Neural progenitor cell (in vitro differentiated cells): Measurements from ENCODE around the gene SIRPB1. TPM values are rescaled to one million over a fixed set of nuclear protein-coding genes. Genes with fewer than 3 reads are reported as not detected.

Source experiments
- DNase-seq: peaks from one replicate; pipeline ENCODE4 v3.0.0-alpha.2; 2016; ENCODE audit warnings: low spot score
- H2AFZ ChIP-seq: fragments of 200-600 bp; sonication (generic); replicated peaks from 2 replicates; pipeline ENCODE4 v1.6.1; 2016; ENCODE audit warnings: antibody characterized with exemption
- H3F3A ChIP-seq: fragments of 200-600 bp; sonication (generic); 2 replicates; pipeline ENCODE4 v1.6.1; 2016; ENCODE audit warnings: antibody characterized with exemption, low read depth
- H3K27ac ChIP-seq: fragments of 200-600 bp; sonication (generic); 2 replicates; pipeline ENCODE4 v1.5.1; 2016; ENCODE audit warnings: mild to moderate bottlenecking
- H3K27me3 ChIP-seq: fragments of 200-600 bp; sonication (generic); 2 replicates; pipeline ENCODE4 v1.6.1; 2016; ENCODE audit warnings: mild to moderate bottlenecking, moderate library complexity
- H3K36me3 ChIP-seq: fragments of 200-600 bp; sonication (generic); 2 replicates; pipeline ENCODE4 v1.5.1; 2016
- H3K4me1 ChIP-seq: fragments of 200-600 bp; sonication (generic); 2 replicates; pipeline ENCODE4 v1.6.1; 2016; ENCODE audit warnings: mixed run types
- H3K4me2 ChIP-seq: fragments of 200-600 bp; sonication (generic); 2 replicates; pipeline ENCODE4 v1.6.1; 2016
- H3K4me3 ChIP-seq: fragments of 200-600 bp; sonication (generic); 2 replicates; pipeline ENCODE4 v1.5.1; 2016
- H3K79me2 ChIP-seq: fragments of 200-600 bp; sonication (generic); 2 replicates; pipeline ENCODE4 v1.6.1; 2016; ENCODE audit warnings: low read depth
- H3K9ac ChIP-seq: fragments of 200-600 bp; sonication (generic); 2 replicates; pipeline ENCODE4 v1.6.1; 2016
- H3K9me3 ChIP-seq: fragments of 200-600 bp; sonication (generic); 2 replicates; pipeline ENCODE4 v1.5.1; 2016; ENCODE audit warnings: low read depth
- H4K20me1 ChIP-seq: fragments of 200-600 bp; sonication (generic); 2 replicates; pipeline ENCODE4 v1.6.1; 2016; ENCODE audit warnings: low read depth
- H3K27ac Mint-ChIP-seq: 3 replicates; pipeline ENCODE4 v1.8.0; 2021; ENCODE audit warnings: mixed read lengths
- H3K27me3 Mint-ChIP-seq: 2 replicates; pipeline ENCODE4 v1.8.0; 2022; ENCODE audit warnings: low read depth, mild to moderate bottlenecking, inconsistent platforms, moderate library complexity, mixed read lengths; ENCODE audit not compliant: insufficient read depth
- H3K36me3 Mint-ChIP-seq: 3 replicates; pipeline ENCODE4 v1.8.0; 2021; ENCODE audit warnings: mixed read lengths
- H3K4me1 Mint-ChIP-seq: 3 replicates; pipeline ENCODE4 v1.8.0; 2021; ENCODE audit warnings: mixed read lengths
- H3K4me3 Mint-ChIP-seq: 3 replicates; pipeline ENCODE4 v1.8.0; 2021; ENCODE audit warnings: mild to moderate bottlenecking, moderate library complexity, mixed read lengths
- H3K9me3 Mint-ChIP-seq: 3 replicates; pipeline ENCODE4 v1.8.0; 2020; ENCODE audit warnings: mixed read lengths
- EZH2 ChIP-seq: fragments of 200-600 bp; sonication (generic); IDR thresholded peaks from 2 replicates; pipeline ENCODE4 v1.6.1; 2017; ENCODE audit warnings: antibody characterized with exemption, mild to moderate bottlenecking, moderate library complexity
- EZH2phosphoT487 ChIP-seq: fragments of 200-600 bp; sonication (generic); IDR thresholded peaks from 2 replicates; pipeline ENCODE4 v1.6.1; 2017; ENCODE audit warnings: antibody characterized with exemption
- total RNA-seq: library from RNA; depleted of rRNA; stranded (reverse); fragments of >200 nt; gene quantifications from 2 replicates; pipeline ENCODE4 v1.2.3, GENCODE V29; 2015; ENCODE audit warnings: low replicate concordance
- TF ChIP-seq, protein P1 (sequence below): fragments of 200-600 bp; sonication (generic); IDR thresholded peaks from 2 replicates; pipeline ENCODE4 v1.5.1; 2017; ENCODE audit warnings: antibody characterized with exemption, mild to moderate bottlenecking

SIRPB1 gene
- total RNA-seq, 1 donor from 2014 or later: not detected

- Mint-ChIP-seq H3K27me3 (peaks cover 2% of the 10 kb centered on the region), H3K27ac (no peak overlapping the region), H3K9me3 (no peaks in the 10 kb centered on the region)
Observed at GRCh38 chr20:1656844-1657243, 37.0 kb upstream of the SIRPB1 start.

GRCh38 chr20:1654996-1655395 lies 35.2 kb upstream of the SIRPB1 start:
- H3K9me3 Mint-ChIP-seq: no peaks in the 10 kb centered on the region
- H3K4me3 Mint-ChIP-seq: no peak overlapping the region
- H3F3A ChIP-seq: no peaks in the 10 kb centered on the region
- no peak overlapping the region for H3K27ac Mint-ChIP-seq
- H3K4me2 ChIP-seq: no peak overlapping the region
- no peak overlapping the region for H3K9ac ChIP-seq
- TF ChIP-seq EZH2phosphoT487 (no peak), EZH2 (no peak)
- TF ChIP-seq, protein P1, sequence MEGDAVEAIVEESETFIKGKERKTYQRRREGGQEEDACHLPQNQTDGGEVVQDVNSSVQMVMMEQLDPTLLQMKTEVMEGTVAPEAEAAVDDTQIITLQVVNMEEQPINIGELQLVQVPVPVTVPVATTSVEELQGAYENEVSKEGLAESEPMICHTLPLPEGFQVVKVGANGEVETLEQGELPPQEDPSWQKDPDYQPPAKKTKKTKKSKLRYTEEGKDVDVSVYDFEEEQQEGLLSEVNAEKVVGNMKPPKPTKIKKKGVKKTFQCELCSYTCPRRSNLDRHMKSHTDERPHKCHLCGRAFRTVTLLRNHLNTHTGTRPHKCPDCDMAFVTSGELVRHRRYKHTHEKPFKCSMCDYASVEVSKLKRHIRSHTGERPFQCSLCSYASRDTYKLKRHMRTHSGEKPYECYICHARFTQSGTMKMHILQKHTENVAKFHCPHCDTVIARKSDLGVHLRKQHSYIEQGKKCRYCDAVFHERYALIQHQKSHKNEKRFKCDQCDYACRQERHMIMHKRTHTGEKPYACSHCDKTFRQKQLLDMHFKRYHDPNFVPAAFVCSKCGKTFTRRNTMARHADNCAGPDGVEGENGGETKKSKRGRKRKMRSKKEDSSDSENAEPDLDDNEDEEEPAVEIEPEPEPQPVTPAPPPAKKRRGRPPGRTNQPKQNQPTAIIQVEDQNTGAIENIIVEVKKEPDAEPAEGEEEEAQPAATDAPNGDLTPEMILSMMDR: no peak
- no peaks in the 10 kb centered on the region for H3K79me2 ChIP-seq
- no peaks in the 10 kb centered on the region for H3K4me1 Mint-ChIP-seq
- H3K27me3 ChIP-seq: peaks cover 48% of the 10 kb centered on the region
- no peak for DNase-seq
- no peak overlapping the region for H3K4me3 ChIP-seq
- H3K27ac ChIP-seq: no peak overlapping the region
- no peaks in the 10 kb centered on the region for H3K36me3 Mint-ChIP-seq
- H3K4me1 ChIP-seq: no peaks in the 10 kb centered on the region
- no peaks in the 10 kb centered on the region for H3K9me3 ChIP-seq
- H3K36me3 ChIP-seq: no peaks in the 10 kb centered on the region
- H4K20me1 ChIP-seq: no peaks in the 10 kb centered on the region
- H3K27me3 Mint-ChIP-seq: peaks cover 2% of the 10 kb centered on the region
- no peak overlapping the region for H2AFZ ChIP-seq

More at GRCh38 chr20:1656844-1657243, 37.0 kb upstream of the SIRPB1 start:
- Histone ChIP-seq H3K27me3 (peaks cover 59% of the 10 kb centered on the region), H3K9ac (no peak overlapping the region), H4K20me1 (no peaks in the 10 kb centered on the region), H3K9me3 (no peaks in the 10 kb centered on the region), H3K4me1 (no peaks in the 10 kb centered on the region), H3K4me3 (no peak overlapping the region), H3K4me2 (no peak overlapping the region), H3K36me3 (no peaks in the 10 kb centered on the region), H3F3A (no peaks in the 10 kb centered on the region), H3K27ac (no peak overlapping the region), H3K79me2 (no peaks in the 10 kb centered on the region), H2AFZ (no peak overlapping the region)
- TF ChIP-seq EZH2: no peak
- TF ChIP-seq, protein P1: no peak
- no peak for TF ChIP-seq EZH2phosphoT487
- DNase-seq: no peak
- H3K4me3 Mint-ChIP-seq: no peak overlapping the region
- no peaks in the 10 kb centered on the region for H3K4me1 Mint-ChIP-seq
- no peaks in the 10 kb centered on the region for H3K36me3 Mint-ChIP-seq

GRCh38 chr20:1652960-1653359 lies 33.2 kb upstream of the SIRPB1 start:
- TF ChIP-seq, protein P1: no peak
- TF ChIP-seq EZH2 (no peak), EZH2phosphoT487 (no peak)
- no peaks in the 10 kb centered on the region for H3K9me3 ChIP-seq
- H3K4me3 ChIP-seq: no peak overlapping the region
- DNase-seq: no peak
- Mint-ChIP-seq H3K4me3 (no peak overlapping the region), H3K36me3 (no peaks in the 10 kb centered on the region), H3K27me3 (peaks cover 4% of the 10 kb centered on the region), H3K27ac (no peak overlapping the region), H3K4me1 (no peaks in the 10 kb centered on the region), H3K9me3 (no peaks in the 10 kb centered on the region)
- peaks cover 29% of the 10 kb centered on the region for H3K27me3 ChIP-seq
- no peak overlapping the region for H3K4me2 ChIP-seq
- no peaks in the 10 kb centered on the region for H3K36me3 ChIP-seq
- H2AFZ ChIP-seq: no peak overlapping the region
- H3K79me2 ChIP-seq: no peaks in the 10 kb centered on the region
- no peak overlapping the region for H3K9ac ChIP-seq
- H3F3A ChIP-seq: no peaks in the 10 kb centered on the region
- no peak overlapping the region for H3K27ac ChIP-seq
- no peaks in the 10 kb centered on the region for H3K4me1 ChIP-seq
- H4K20me1 ChIP-seq: no peaks in the 10 kb centered on the region
